Lower leg skin (tissue), 4 donors: ENCODE data around the gene NSUN6. TPM values are rescaled to one million over a fixed set of nuclear protein-coding genes. Genes with fewer than 3 reads are reported as not detected.

ENCODE experiments used
- DNase-seq, 2 donors: peaks; one replicate each; pipeline ENCODE4 v3.0.0-alpha.2; 2019; ENCODE audit warnings: low spot score in 2 of 2
- H3K4me3 ChIP-seq: fragments of 200-600 bp; sonication (generic); 2 replicates; pipeline ENCODE4 v1.5.1; 2017; ENCODE audit warnings: mild to moderate bottlenecking, low read depth; ENCODE audit not compliant: poor library complexity, severe bottlenecking
- POLR2A ChIP-seq, 2 donors: fragments of 450-650 bp; IDR thresholded peaks; one replicate each; pipeline ENCODE4 v1.6.1; 2016 to 2017; ENCODE audit warnings: antibody characterized with exemption in 2 of 2, mild to moderate bottlenecking in 1 of 2, moderate library complexity in 1 of 2
- WGBS, 2 donors: methylation state at CpG; one replicate each; pipeline ENCODE4 v1.1.5; 2018; 5-methylcytosine and 5-hydroxymethylcytosine counted together
- intact Hi-C: fragments of 100-400 bp; cut with DNase I; formaldehyde crosslinking; loops from one replicate; pipeline ENCODE4 v1.15.0; 2023; ENCODE audit warnings: low total_unique reads
- total RNA-seq, 4 donors: library from RNA; depleted of rRNA; stranded (reverse); fragments of >200 nt; gene quantifications; one replicate each; pipeline ENCODE4 v1.1.0, GENCODE V29; 2016
- TF ChIP-seq, protein P1 (sequence below), 3 donors: fragments of 450-650 bp; IDR thresholded peaks; one replicate each; pipeline ENCODE4 v1.5.1; 2016; ENCODE audit warnings: antibody characterized with exemption in 3 of 3, mild to moderate bottlenecking in 3 of 3, moderate library complexity in 2 of 3

NSUN6 gene
- total RNA-seq, 4 donors from 2014 or later: 5.9 to 12.8 (median 8.6) TPM

DNA sequence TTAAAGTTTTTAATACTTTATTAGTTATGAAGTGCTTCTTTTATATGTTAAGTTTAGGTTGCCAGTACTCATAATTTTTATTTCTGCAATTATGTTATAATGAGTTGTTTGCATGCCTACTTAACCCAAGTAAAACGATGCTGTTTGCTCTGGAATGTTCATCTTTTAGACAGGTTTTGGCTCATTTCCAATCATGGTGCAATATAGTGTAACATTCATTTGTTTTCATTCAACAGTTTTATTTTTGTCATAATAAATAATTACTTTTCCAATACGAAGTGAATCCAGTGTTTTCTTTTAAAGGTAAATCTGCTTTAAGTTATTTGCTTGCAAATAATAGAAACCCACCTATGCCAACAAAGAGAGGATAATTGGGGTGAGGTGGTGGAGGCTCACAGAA, 30.0 kb upstream of the NSUN6 start:
- intact Hi-C loops: no loop called here
- no peak for DNase-seq
- TF ChIP-seq POLR2A (IDR thresholded peaks at IDR 0.05): no peak
- TF ChIP-seq, protein P1, sequence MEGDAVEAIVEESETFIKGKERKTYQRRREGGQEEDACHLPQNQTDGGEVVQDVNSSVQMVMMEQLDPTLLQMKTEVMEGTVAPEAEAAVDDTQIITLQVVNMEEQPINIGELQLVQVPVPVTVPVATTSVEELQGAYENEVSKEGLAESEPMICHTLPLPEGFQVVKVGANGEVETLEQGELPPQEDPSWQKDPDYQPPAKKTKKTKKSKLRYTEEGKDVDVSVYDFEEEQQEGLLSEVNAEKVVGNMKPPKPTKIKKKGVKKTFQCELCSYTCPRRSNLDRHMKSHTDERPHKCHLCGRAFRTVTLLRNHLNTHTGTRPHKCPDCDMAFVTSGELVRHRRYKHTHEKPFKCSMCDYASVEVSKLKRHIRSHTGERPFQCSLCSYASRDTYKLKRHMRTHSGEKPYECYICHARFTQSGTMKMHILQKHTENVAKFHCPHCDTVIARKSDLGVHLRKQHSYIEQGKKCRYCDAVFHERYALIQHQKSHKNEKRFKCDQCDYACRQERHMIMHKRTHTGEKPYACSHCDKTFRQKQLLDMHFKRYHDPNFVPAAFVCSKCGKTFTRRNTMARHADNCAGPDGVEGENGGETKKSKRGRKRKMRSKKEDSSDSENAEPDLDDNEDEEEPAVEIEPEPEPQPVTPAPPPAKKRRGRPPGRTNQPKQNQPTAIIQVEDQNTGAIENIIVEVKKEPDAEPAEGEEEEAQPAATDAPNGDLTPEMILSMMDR (IDR thresholded peaks at IDR 0.05): no peak
- H3K4me3 ChIP-seq: no peak overlapping the region
- 8 to 13% methylated on average over 2 of the region's 2 CpGs for WGBS, 2 donors

- WGBS, 2 donors: 88 to 89% methylated on average over 3 of the region's 3 CpGs
- intact Hi-C loops: no loop called here
- TF ChIP-seq, protein P1 (IDR thresholded peaks at IDR 0.05): no peak
- no peak for TF ChIP-seq POLR2A (IDR thresholded peaks at IDR 0.05)
- no peak for DNase-seq
- H3K4me3 ChIP-seq: no peak overlapping the region
Measured at GRCh38 chr10:18680754-18681153, 29.4 kb upstream of the NSUN6 start.

GRCh38 chr10:18675086-18675801, 23.9 kb upstream of the NSUN6 start:
- DNase-seq: no peak
- WGBS, 2 donors: 96 to 97% methylated on average over 4 of the region's 4 CpGs
- no peak overlapping the region for H3K4me3 ChIP-seq
- intact Hi-C loops: no loop called here
- TF ChIP-seq POLR2A (IDR thresholded peaks at IDR 0.05): no peak
- TF ChIP-seq, protein P1 (IDR thresholded peaks at IDR 0.05): no peak

GRCh38 chr10:18668026-18668425, 16.6 kb upstream of the NSUN6 start:
- no peak overlapping the region for H3K4me3 ChIP-seq
- no peak for DNase-seq
- WGBS, 2 donors: 80 to 88% methylated on average over 2 of the region's 2 CpGs
- intact Hi-C loops: no loop called here
- TF ChIP-seq, protein P1 (IDR thresholded peaks at IDR 0.05): no peak
- no peak for TF ChIP-seq POLR2A (IDR thresholded peaks at IDR 0.05)

- H3K4me3 ChIP-seq: no peak overlapping the region
- TF ChIP-seq, protein P1 (IDR thresholded peaks at IDR 0.05): no peak
- no peak for TF ChIP-seq POLR2A (IDR thresholded peaks at IDR 0.05)
- intact Hi-C loops: no loop called here
- no peak for DNase-seq
- WGBS, 2 donors: 85 to 88% methylated on average over 2 of the region's 2 CpGs
Measured at GRCh38 chr10:18666810-18667209, 15.4 kb upstream of the NSUN6 start.
